ENCODE measurements around the gene KPNA2.
"Not testable (repeated sequence)": the region's sequence is repeated elsewhere in the genome, so short reads cannot be mapped to it uniquely, and the experiment has no call there.

Gene KPNA2

DNA sequence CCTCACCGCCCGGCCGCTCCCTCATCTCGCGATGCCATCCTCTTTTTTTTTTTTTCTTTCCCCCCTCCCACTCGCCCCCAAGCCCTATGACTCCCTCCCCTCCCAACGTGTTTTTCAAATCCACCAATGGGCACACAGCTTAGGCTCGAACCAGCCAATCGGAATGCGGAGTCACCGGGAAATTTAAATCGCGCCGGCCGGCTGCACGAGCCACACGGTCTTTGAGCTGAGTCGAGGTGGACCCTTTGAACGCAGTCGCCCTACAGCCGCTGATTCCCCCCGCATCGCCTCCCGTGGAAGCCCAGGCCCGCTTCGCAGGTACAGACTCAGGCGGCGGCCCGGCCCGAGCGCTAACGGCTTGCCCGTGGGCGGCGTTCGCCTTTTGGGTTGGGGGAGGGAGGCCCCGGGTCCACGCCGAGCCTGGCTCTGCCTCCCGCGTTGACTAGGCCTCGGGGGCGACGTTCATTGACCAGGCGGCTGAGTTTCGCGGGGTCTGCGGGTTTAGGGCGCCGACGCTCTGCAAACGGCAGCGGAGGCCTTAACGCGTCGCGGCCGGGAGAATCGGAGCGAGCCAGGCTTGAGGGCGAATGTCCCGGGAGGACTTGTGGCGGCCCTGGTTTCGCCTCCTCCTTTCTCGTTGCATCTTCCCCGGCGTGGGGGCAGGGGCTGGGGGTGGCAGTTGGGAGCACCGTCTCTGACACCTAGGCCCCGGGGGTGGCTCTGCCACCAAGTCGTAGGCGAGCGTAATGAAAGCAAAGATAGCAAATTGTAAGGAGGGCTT, at the start of gene KPNA2:
TSS of gene KPNA2 (plus strand) at position 213 of the 781 bp plus-strand sequence. CDS start 1,398 bp downstream, outside the sequence.
- DNase-seq (ENCODE audit: low read depth in 2 of 2) = peak; percentile 85 to 92

DNA sequence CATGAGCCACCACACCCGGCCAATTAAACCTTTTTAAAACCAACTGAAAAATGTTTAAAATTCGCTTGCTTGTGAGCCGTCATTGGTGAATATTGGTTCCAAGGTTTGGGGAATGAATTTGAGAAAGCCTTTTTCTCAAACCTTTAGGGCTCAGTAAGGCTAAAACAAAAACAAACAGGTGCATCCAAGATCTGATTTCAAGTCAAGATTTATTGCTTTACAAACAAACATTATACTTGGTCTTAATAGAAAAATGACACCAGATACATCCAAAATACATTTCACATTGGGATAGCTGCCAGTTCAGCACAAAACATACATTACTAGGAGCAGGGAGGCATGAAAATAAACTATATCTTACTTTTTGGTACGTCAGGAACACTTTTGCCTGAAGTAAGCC, 44.6 kb upstream of the KPNA2 start:
- DNase-seq (ENCODE audit: low read depth in 2 of 2) = no peak

DNA sequence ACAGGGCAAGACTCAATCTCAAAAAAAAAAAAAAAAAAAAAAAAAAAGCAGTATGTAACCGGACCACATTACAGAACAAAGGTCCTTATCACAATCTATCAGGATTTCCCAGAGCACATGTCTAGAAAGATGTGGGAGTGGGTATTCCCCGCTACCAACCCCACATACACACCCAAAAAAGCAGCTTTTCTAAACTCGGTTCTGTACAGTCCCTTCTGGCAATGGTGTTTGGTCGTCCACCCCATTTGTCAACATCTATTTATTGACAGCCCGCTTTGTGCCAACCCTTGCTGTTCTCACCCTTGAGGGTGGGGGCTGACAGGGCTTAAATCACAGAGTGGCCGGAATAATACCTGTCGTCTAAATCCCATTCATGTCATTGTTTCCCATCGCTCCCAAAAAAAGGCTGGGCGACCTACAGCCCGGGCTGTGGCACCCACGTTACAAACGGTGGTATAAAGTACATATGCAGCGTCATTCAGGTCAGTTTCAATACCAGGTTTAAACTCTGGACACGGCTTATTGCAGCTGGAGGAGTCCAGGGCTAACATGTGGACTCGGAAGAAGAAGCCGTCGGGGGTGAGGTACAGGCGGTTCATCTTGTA, 42.9 kb upstream of the KPNA2 start:
- DNase-seq (ENCODE audit: low read depth in 2 of 2) = no peak

DNA sequence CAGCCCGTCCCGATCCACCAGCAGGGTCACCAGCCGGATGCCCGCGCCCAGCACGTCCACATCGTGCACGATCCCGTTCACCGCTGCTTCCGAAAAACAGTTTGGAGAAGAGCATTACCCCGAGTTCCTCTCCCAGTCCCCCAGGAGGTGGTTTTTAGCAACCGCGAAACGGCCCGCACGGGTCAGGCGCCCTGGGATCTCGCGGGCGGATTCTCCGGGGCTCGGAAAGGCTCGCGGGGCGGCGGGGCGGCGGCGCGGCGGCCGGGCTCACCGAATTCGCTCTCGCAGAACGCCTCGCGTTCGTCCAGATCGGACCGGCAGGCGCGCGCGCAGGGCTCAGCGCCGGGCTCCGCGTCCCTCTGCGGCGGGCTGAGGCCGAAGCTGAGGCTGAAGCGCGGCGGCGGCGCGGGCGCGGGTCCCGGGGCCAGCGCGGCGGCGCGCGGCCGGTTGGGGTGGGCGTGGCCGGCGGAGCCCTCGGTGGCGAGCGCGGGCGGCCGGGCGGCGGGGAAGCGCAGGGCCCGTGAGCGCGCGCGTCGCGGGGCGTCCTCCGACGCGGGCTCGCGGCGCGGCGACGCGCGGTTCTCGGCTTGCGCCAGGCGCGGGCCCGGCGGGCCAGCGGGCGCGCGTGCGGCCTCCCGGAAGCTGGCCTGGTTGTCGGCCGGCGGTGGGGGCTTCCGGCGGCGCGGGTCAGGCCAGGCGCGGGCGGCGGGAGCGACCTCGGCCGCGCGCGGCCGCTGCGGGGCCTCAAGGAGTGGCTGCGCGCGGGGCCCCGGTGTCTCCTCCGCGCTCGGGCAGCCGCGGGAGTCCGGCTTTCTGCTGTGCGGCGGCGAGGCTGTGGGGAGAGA, 42.2 kb upstream of the KPNA2 start:
- DNase-seq (ENCODE audit: low read depth in 2 of 2) = peak in 1 of 2 donors; percentile 71

DNA sequence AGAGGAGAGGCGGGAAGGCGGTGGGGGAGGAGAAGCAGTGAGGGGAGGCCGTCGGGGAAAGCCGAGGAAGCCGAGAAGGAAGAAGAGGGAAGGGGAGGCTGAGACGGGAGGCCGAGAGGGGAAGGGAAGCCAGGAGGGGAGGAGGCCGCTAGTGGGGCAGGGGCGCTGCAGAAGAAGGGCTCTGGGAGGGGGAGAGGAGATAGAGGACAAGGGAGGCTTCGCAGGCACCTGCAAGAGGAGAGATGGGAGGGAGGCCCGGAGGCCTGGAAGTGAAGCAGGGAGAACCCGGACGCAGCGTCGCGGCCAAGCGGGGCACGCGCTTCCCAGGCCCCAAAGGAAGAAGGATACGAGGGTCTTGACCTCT, 41.6 kb upstream of the KPNA2 start:
- DNase-seq (ENCODE audit: low read depth in 2 of 2) = no peak

DNA sequence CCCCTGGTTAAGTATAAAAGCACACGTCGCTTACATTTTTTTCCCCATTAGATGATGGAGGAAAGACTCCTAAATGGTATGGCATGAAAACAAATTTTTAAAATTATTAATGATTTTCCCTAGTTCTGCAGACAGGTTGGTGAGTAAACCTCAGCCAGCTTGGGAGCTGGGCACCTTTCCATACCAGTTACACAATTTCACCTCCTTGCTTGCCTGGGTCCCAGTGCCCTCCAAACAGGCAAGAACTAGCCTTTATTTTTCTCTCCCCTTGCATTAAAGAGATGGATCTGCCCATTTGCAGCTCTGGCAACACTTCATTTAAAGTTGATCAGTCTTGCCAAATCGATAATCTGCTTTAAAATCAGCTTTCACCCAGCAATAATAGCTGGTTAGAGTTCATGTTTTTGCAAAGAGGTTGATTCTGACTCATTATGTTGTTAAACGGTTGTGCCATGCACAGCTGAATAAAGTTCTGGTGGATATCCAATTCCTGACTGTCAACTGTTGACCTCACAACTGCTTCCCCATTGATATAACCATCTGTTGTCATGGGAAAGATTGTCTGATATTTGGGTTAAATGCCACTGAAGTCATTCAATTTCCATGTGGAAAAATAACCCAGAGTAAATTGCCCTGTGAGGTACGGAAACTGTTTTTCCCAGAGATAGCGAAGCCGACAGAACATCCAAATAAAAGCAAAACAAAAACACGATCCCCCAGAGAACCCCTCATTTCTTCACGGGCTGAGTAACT, 40.5 kb upstream of the KPNA2 start:
- no peak for DNase-seq (ENCODE audit: low read depth in 2 of 2)

DNA sequence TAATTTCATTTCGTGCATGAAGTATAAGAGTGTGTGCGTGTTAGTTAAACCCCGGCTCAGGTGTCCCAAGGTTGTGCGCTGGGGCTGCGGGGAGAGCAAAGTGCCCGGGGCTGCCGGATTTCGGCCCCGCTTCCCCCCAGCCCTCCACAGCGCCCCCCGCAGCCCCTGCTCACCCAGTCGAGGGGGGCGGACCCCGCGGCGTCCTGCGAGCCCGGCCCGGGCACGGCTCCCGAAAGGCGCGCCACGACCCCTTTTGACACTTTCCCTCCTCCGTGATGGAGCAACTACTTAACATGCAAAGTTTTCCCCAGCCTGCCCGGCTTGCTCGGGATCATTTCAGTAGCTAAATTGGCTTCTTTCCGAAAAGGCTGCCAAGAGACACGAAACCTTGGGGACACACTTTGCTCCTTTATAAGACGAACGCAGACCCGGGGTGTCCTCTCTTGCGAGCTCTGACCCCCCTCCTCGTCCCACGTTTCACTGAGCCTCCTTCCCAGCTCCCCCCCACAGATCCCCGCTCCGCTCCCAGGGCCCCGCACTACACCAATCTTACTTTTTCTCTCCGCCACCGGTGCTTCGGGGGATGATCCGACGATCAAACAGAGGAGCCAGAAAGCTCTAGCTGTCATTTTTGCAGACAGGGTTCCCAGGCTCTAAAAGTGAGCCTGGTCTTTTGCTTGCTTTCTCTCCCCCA, 39.8 kb upstream of the KPNA2 start:
- DNase-seq (ENCODE audit: low read depth in 2 of 2) = peak in 1 of 2 donors; percentile 17

DNA sequence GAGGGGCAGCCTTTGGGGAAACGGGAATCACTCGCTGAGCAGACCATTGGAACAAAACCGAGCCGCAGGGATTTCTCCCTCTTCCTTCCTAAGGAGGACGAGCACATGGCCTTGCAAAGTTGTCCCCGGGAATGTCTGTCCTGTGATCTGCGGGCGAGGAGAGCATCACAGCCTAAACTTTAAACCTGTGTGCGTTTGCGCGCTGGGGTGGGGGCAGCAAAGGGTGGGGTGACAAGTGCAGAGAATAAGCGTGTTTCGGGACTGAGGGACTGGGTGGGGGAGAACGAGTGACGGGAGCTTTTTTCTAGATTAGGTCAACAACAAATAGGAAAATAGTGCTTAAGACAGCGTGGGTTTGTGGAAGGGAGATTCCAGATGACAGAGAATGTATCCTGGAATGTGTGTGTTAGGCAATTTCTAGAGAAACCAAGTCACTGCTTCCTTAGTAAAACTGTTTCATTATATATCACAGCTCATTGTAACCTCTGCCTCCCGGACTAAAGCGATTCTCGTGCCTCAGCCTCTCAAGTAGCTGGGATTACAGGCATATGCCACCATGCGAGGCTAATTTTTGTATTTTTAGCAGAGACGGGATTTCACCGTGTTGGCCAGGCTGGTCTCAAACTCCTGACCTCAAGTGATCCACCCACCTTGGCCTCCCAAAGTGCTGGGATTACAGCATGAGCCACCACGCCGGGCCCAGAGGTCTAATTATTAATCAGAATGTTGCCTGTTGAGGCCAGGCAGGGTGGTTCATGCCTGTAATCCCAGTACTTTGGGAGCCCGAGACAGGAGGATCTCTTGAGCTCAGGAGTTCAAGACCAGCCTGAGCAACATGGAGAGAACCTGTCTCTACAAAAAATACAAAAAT, 39.0 kb upstream of the KPNA2 start, which contains the start of gene C17orf58:
TSS of gene C17orf58 (minus strand) at position 169 of the 871 bp plus-strand sequence. CDS start 271 bp downstream, outside the sequence.
- not testable (repeated sequence) for DNase-seq (ENCODE audit: low read depth in 2 of 2)

DNA sequence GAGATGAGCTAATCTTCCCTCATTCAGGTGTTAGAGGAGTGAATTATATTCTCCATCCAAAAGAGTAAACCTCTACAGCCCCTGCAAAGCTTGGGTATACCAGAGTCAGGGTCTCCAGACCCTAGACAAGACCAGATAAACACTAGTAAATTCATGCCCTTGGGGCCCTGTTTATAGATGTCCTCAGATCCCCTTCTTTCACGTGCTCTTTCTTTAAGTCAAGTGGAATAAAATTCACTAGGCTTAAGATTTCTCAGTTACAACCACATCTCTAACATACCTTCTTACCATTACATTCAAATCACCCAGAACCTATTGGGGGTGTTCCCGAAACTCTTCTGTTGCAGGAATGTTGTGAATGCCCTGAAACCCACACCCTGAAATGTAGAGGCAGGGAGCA, 37.1 kb upstream of the KPNA2 start:
- DNase-seq (ENCODE audit: low read depth in 2 of 2) = no peak

DNA sequence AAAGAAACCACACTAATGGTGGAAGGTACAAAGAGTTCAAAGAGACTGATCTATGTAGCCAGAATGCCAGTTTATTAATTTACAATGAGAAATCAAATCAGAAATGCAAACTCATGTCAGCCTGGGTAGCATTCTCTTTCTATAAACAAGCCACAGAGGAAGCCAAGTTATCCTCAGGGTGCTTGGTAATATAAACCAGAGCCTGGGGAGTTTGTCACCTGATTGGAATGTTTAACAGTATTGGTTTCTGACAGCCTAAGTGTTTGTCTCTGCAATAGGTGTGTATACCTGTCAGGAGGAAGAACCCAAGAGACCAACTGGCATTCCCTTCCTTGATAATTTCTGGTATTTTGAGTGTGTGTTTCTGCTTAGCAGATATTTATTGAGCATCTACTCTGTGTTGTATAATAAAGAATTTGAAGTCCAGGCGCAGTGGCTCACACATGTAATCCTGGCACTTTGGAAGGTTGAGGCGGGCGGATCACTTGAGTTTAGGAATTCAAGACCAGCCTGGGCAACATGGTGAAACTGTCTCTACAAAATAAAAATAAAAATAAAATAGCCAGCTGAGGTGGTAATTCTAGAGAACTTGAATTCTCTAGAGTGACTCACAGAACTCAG, 36.1 kb upstream of the KPNA2 start:
- DNase-seq (ENCODE audit: low read depth in 2 of 2) = no peak

DNA sequence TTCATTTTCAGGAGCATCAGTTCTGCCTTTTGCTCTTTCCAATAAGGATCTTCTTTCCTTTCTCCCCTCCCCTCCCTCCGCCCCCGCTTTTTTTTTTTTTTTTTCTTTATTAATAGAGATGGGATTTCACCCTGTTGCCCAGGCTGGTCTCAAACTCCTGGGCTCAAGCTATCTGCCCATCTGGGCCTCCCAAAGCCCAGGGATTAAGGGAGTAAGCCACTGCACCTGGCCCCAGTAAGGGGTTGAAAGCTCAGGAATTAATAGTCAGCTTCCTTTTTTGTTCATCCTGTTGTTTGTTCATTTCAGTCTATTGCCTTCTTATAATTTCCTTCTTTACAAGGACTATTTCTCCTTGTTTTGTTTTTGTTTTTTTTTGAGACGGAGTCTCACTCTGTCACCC, 31.3 kb upstream of the KPNA2 start:
- DNase-seq (ENCODE audit: low read depth in 2 of 2) = no peak

DNA sequence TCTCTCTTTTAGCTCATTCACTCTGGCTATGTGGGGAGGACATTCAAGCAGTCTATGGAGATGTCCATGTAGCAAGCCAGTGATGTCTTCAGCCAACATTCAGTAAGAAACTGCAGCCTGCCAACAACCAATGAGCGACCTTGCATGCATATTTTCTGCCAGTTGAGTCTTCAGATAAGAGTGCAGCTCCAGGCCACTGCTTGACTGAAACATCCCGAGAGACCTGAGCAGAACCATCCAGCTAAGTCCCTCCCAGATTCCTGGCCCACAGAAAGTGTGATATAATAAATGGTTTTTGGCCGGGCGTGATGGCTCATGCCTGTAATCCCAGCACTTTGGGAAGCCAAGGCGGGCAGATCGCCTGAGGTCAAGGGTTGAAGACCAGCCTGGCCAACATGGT, 28.7 kb upstream of the KPNA2 start:
- DNase-seq (ENCODE audit: low read depth in 2 of 2) = no peak

DNA sequence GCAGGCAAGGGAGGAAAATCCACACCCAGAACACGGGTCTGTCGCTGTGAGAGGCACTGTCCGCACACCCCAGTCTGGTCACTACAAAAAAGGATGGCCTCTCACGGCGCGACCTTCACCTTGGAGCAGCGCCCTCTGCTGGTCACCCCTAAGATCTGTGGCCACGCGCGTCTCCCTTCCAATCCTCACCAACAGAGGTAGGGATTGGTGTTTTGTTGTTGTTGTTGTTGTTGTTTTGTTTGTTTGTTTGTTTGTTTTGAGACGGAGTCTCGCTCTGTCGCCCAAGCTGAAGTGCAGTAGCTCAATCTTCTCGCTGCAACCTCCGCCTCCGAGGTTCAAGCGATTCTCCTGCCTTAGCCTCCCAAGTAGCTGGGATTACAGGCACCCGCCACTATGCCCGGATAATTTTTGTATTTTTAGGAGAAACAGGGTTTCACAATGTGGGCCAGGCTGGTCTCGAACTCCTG, 24.3 kb upstream of the KPNA2 start:
- DNase-seq (ENCODE audit: low read depth in 2 of 2) = peak in 1 of 2 donors; percentile 47

DNA sequence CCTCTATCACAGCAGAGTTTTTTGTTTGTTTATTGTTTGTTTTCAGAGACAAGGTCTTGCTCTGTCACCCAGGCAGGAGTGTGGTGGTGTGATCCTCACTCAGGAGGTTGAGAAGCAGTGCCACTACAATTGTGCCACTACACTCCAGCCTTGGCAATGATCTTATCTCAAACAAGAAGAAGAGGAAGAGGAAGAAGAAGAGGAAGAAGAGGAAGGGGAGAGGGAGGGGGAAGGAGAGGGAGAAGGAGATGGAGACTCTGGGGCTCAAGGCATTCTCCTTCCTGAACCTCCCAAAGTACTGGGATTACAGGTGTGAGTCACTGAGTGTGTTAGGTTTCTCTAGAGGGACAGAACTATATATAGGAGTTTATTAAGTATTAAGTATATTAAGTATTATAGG, 22.1 kb upstream of the KPNA2 start:
- no peak for DNase-seq (ENCODE audit: low read depth in 2 of 2)

DNA sequence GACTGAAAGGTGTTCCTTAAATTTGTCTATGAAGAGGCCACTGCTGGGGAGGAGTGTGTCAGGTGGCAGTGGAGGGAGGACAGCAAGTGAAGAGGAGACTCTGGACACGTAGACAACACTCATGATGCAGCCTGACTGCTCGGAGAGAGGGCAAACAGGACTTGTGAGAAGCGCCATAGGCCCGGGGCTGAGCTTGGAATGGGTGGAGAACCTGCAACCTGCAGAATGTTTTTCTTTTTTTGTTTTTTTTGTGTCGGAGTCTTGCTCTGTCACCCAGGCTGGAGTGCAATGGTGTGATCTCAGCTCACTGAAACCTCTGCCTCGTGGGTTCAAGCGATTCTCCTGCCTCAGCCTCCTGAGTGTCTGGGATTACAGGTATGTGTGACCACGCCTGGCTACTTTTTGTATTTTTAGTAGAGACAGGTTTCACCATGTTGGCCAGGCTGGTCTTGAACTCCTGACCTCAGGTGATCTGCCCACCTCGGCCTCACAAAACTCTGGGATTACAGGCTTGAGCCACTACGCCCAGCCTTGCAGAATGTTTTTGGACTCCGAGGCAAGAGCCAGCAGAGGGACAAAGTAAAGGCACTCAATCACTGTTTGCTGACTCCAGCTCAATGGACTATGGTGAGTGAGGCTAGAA, 20.3 kb upstream of the KPNA2 start:
- DNase-seq (ENCODE audit: low read depth in 2 of 2) = no peak

DNA sequence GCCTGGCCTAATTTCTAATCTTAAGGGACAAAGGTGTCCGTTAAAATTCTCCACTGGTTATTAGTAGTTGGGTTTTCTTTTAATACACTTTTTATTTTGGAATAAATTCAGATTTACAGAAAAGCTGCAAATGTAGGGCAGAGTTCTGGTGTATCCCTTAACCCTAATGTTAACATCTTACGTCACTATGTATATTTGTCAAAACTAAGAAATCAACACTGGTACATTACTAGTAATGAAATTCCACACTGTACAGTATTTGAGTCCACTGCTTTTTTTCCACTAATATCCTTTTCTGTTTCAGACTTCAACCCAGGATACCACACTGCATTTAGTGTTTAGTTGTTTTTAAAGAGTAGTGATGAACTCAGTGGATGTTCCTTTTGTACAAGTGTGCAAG, 18.7 kb upstream of the KPNA2 start:
- no peak for DNase-seq (ENCODE audit: low read depth in 2 of 2)

DNA sequence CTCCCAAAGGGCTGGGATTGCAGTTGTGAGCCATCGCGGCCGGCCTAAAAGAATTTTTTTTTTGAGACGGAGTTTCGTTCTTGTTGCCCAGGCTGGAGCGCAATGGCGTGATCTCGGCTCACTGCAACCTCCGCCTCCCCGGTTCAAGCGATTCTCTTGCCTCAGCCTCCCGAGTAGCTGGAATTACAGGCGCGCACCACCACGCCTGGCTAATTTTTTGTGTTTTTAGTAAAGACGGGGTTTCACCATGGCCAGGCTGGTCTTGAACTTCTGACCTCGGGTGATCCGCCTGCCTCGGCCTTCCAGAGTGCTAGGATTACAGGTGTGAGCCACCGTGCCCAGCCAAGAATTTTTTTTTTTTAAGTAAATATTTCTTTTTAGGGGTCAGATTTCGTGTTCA, 17.0 kb upstream of the KPNA2 start:
- not testable (repeated sequence) for DNase-seq (ENCODE audit: low read depth in 2 of 2)

DNA sequence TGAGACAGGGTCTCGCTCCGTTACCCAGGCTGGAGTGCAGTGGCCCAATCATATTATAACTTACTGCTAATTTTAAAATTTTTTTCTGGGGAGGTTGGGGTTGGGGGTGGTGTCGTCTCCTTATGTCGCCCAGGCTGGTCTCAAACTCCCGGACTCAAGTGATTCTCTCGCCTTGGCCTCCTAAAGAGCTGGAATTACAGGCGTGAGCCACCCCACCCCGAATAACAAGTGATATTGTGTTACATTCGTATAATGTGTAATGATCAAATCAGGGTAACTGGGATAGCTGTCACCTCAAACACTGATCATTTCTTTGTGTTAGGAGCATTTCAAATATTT, 16.2 kb upstream of the KPNA2 start:
- DNase-seq (ENCODE audit: low read depth in 2 of 2) = no peak

Data from stimulated activated CD8-positive, alpha-beta memory T cell treated with anti-CD3 and anti-CD28 coated beads, Interleukin-7, amount 100 ng/mL, for 4 hours (primary cell).